Esophagus squamous epithelium (tissue), 4 donors: ENCODE data around the gene FGFBP2.

Experiments used
- POLR2A ChIP-seq, 4 donors: fragments of 450-650 bp; IDR thresholded peaks; one replicate each; pipeline ENCODE4 v1.6.1; 2017; ENCODE audit warnings: antibody characterized with exemption in 4 of 4, mild to moderate bottlenecking in 4 of 4, moderate library complexity in 3 of 4
- TF ChIP-seq, protein P1 (sequence below), 6 experiments: fragments of 450-650 bp in 4 of 6; fragments of 200-600 bp in 2 of 6; sonication (generic) in 2 of 6; IDR thresholded peaks; one replicate each; pipeline ENCODE4 v1.5.1; 2016 to 2019; ENCODE audit warnings: antibody characterized with exemption in 6 of 6, mild to moderate bottlenecking in 4 of 6, moderate library complexity in 4 of 6

DNA sequence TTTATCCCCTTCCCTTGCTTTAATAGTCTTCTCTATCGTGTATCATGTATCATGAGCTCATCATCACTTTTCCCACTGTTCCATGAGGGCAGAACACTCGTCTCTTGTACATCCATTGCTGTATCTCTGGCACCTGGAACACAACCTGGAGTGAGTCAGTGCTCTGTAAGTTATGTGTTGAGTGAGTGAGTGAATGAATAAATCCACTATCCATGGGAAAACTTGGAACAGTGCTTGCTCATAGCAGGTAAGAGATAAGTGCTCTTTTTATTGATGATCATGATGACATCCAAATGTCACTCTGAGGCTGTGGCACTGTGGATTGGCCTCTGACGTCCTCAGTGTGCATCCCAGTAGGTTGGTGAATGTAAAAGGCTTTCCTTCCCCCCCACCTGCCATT, 28.7 kb downstream of the FGFBP2 start:
- TF ChIP-seq, protein P1, sequence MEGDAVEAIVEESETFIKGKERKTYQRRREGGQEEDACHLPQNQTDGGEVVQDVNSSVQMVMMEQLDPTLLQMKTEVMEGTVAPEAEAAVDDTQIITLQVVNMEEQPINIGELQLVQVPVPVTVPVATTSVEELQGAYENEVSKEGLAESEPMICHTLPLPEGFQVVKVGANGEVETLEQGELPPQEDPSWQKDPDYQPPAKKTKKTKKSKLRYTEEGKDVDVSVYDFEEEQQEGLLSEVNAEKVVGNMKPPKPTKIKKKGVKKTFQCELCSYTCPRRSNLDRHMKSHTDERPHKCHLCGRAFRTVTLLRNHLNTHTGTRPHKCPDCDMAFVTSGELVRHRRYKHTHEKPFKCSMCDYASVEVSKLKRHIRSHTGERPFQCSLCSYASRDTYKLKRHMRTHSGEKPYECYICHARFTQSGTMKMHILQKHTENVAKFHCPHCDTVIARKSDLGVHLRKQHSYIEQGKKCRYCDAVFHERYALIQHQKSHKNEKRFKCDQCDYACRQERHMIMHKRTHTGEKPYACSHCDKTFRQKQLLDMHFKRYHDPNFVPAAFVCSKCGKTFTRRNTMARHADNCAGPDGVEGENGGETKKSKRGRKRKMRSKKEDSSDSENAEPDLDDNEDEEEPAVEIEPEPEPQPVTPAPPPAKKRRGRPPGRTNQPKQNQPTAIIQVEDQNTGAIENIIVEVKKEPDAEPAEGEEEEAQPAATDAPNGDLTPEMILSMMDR (IDR thresholded peaks at IDR 0.05) = no peak
- TF ChIP-seq POLR2A (IDR thresholded peaks at IDR 0.05) = no peak
